Heart left ventricle (tissue), 13 donors: ENCODE results near the gene RUNX2.

Experiments
- CTCF ChIP-seq, 12 donors: fragments of 200-600 bp; sonication (generic) in 4 of 12; IDR thresholded peaks; one replicate each; pipeline versions ENCODE4 v1.5.0 to v1.8.0; 2018 to 2022; ENCODE audit warnings: antibody characterized with exemption in 12 of 12, mild to moderate bottlenecking in 5 of 12
- POLR2A ChIP-seq, 2 donors: fragments of 450-650 bp; IDR thresholded peaks; one replicate each; pipeline ENCODE4 v1.6.1; 2017; ENCODE audit warnings: antibody characterized with exemption in 2 of 2, mild to moderate bottlenecking in 2 of 2, moderate library complexity in 2 of 2
- donor health status: ischemic (EF 13 %, LVEDD 7.1; RV severe dilation, severe dysfunction).
- donor health status: DM: no; HTN: yes; CAD: no.
- donor health status: DM: no; HTN: no; CAD: no.
- donor health status: ischemic (EF 25% LVEDD 6.9; RV normal size, moderate dysfunction).
- donor health status: ischemic (EF 25% LVEDD 5.7; RV mildly dilated, moderate dysfunction).
- donor health status: ischemic (EF 35%, LVEDD 5.7; RV mildly dilated, moderate dysfunction).
- donor health status: nonischemic (EF 11% LVEDD 7.7; RV severe dilation, severe dysfunction).
- donor health status: DM: yes; HTN: yes; CAD: no.
- donor health status: PGD.
- donor health status: ischemic (EF 29% LVEDD 5.4; RV normal size, mild dysfunction).
- donor health status: nonischemic (EF 23%, LVEDD 6.1; RV moderate dilation, normal function).

- TF ChIP-seq CTCF (IDR thresholded peaks at IDR 0.05) (no peak), POLR2A (IDR thresholded peaks at IDR 0.05) (no peak)
These were observed 226.5 kb downstream of the RUNX2 start for GRCh38 chr6:45554591-45554990.
